Measurements from ENCODE around the gene ARL15. TPM values are rescaled to one million over a fixed set of nuclear protein-coding genes. Genes with fewer than 3 reads are reported as not detected.

Gene ARL15
- total and polyA plus RNA-seq, 3 experiments from 2014 or later, result 5.6 to 18.8 (median 6.5) TPM

DNA sequence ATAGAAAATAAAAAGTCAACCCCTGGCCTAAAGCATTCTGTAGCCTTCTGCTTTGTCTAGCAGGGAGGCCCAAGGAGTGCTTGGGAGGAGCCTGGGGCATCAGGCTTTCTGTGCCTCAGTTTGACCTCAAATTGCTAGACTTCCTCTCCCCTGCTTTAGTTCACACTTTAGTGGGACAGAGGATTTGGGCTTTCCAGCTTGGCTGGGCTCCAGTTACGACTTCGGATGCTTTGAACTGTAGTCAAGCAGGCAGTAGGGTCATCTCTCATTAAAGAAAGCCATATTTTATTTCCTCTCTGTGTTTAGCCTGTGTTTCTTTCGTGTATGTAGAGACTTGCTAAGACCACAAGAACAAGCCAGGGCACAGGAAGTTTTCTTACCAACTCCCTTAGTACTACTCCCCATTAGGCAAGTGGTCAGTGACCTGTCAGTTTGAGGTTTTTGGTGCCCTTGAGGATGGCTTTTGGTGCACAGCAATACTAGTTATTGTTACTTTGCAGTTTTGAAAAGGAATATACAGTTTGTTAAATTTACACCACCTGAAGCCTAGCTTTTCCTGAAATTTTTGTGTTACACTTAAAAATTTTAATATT is 415.2 kb downstream of the ARL15 start:
- no peaks in the 10 kb centered on the region for H3K4me1 ChIP-seq (ENCODE audit: insufficient read depth, low read length)
- H3K27me3 ChIP-seq (ENCODE audit: insufficient read depth, low read length, poor library complexity, severe bottlenecking), result no peaks in the 10 kb centered on the region
- H3K36me3 ChIP-seq (ENCODE audit: insufficient read depth, low read length), result no peaks in the 10 kb centered on the region
- Mint-ChIP-seq H3K4me1 (no peaks in the 10 kb centered on the region), H3K27ac (no peak overlapping the region), H3K9me3 (peaks cover 0 to 2% (median 0%) of the 10 kb centered on the region in 5 donors), H3K4me3 (no peak overlapping the region), H3K36me3 (peaks cover 0 to 4% (median 2%) of the 10 kb centered on the region in 3 donors), H3K27me3 (peaks cover 0 to 2% of the 10 kb centered on the region in 2 donors)
- no peak for DNase-seq
- ChIA-PET CTCF (interaction anchor here (0.9 kb wide), 1 partner anchor 352 kb away, joined by 3 read pairs; no protein-coding TSS in a partner anchor), POLR2A (no interaction called here)
- no peak overlapping the region for H3K4me3 ChIP-seq (ENCODE audit: low read length)
- H3K27ac ChIP-seq (ENCODE audit: low read depth, low read length), result no peak overlapping the region
- H3K9me3 ChIP-seq (ENCODE audit: low read length), result no peaks in the 10 kb centered on the region

DNA sequence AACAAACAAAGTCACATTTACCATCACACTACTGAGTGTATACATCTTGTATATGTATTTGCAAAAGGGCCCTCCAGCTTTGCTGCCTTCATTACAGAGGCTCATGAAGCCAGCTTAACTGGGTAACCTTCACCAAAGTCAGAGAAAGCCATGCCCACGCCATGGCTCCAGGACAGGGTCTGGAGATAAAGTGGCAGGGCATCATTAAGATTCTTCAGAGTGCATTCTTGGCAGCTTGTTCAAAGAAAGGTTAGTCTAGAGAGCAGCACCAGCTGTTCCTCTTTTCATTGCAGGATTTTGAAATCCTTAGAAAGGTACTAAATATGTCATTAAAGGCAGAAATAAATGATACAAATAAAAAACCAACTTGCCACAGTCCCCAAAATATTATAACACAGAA is 416.7 kb downstream of the ARL15 start:
- peaks cover 0 to 2% (median 0%) of the 10 kb centered on the region in 5 donors for H3K9me3 Mint-ChIP-seq
- Histone ChIP-seq H3K4me3 (ENCODE audit: low read length) (no peak overlapping the region), H3K36me3 (ENCODE audit: insufficient read depth, low read length) (no peaks in the 10 kb centered on the region), H3K9me3 (ENCODE audit: low read length) (no peaks in the 10 kb centered on the region), H3K4me1 (ENCODE audit: insufficient read depth, low read length) (no peaks in the 10 kb centered on the region), H3K27ac (ENCODE audit: low read depth, low read length) (no peak overlapping the region), H3K27me3 (ENCODE audit: insufficient read depth, low read length, poor library complexity, severe bottlenecking) (no peaks in the 10 kb centered on the region)
- CTCF ChIA-PET, result no interaction called here
- no peak for DNase-seq
- no peaks in the 10 kb centered on the region for H3K4me1 Mint-ChIP-seq
- no peak overlapping the region for H3K4me3 Mint-ChIP-seq
- H3K27ac Mint-ChIP-seq, result no peak overlapping the region
- peaks cover 0 to 4% (median 0%) of the 10 kb centered on the region in 3 donors for H3K36me3 Mint-ChIP-seq
- H3K27me3 Mint-ChIP-seq, result peaks cover 0 to 2% of the 10 kb centered on the region in 2 donors
- POLR2A ChIA-PET, result no interaction called here

DNA sequence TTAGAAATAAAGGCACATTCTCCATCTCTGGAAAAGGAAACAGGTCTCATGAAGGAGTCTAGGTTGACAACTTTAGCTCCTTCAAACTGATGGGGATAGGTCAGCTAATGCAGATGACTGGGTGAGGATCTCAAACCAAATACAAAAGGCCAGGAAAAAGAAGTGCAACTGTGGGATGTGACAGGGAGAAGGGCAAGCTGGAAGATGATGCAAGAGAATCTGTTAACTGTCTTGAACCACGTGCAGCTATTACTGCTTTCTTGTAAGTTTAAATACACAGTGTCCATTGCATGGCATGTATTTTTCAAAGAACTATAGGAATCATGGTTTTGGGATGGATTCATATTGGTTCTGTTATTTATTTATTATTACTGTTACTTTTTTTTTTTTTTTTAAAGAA is 418.1 kb downstream of the ARL15 start:
- DNase-seq, result no peak
- POLR2A ChIA-PET, result no interaction called here
- no peaks in the 10 kb centered on the region for H3K9me3 ChIP-seq (ENCODE audit: low read length)
- peaks cover 0 to 2% of the 10 kb centered on the region in 2 donors for H3K27me3 Mint-ChIP-seq
- no peaks in the 10 kb centered on the region for H3K36me3 ChIP-seq (ENCODE audit: insufficient read depth, low read length)
- H3K9me3 Mint-ChIP-seq, result no peaks in the 10 kb centered on the region
- no peak overlapping the region for H3K27ac Mint-ChIP-seq
- H3K36me3 Mint-ChIP-seq, result peaks cover 0 to 5% (median 1%) of the 10 kb centered on the region in 3 donors
- no peak overlapping the region for H3K27ac ChIP-seq (ENCODE audit: low read depth, low read length)
- CTCF ChIA-PET, result no interaction called here
- H3K27me3 ChIP-seq (ENCODE audit: insufficient read depth, low read length, poor library complexity, severe bottlenecking), result no peaks in the 10 kb centered on the region
- no peak overlapping the region for H3K4me3 Mint-ChIP-seq
- no peaks in the 10 kb centered on the region for H3K4me1 ChIP-seq (ENCODE audit: insufficient read depth, low read length)
- H3K4me1 Mint-ChIP-seq, result no peaks in the 10 kb centered on the region
- no peak overlapping the region for H3K4me3 ChIP-seq (ENCODE audit: low read length)

DNA sequence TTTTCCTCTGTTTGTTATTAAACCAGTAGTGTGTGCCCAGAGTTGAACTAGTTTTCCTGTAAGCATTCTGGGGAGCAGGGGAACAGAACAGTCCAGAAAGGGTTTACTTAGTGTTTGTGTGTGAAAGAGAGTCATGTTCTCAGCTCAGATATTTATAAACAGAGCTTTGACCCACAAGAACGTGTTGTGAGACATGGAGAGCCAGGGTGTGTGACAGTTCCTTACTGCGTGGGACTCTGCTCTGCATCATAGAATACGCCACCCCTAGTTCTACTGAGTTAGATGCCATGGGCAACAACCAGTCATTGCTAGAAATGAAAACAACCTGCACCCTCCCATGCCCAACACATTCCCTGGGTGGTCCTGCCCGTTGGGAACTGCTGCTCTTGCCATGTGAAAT is 419.2 kb downstream of the ARL15 start:
- Mint-ChIP-seq H3K4me1 (no peaks in the 10 kb centered on the region), H3K27ac (no peak overlapping the region), H3K9me3 (no peaks in the 10 kb centered on the region), H3K4me3 (no peak overlapping the region), H3K27me3 (peaks cover 0 to 2% of the 10 kb centered on the region in 2 donors), H3K36me3 (peaks cover under 1 to 12% (median 1%) of the 10 kb centered on the region in 3 donors)
- Histone ChIP-seq H3K4me1 (ENCODE audit: insufficient read depth, low read length) (no peaks in the 10 kb centered on the region), H3K36me3 (ENCODE audit: insufficient read depth, low read length) (no peaks in the 10 kb centered on the region), H3K4me3 (ENCODE audit: low read length) (no peak overlapping the region), H3K27me3 (ENCODE audit: insufficient read depth, low read length, poor library complexity, severe bottlenecking) (no peaks in the 10 kb centered on the region), H3K9me3 (ENCODE audit: low read length) (no peaks in the 10 kb centered on the region), H3K27ac (ENCODE audit: low read depth, low read length) (no peak overlapping the region)
- ChIA-PET CTCF (no interaction called here), POLR2A (no interaction called here)
- no peak for DNase-seq

DNA sequence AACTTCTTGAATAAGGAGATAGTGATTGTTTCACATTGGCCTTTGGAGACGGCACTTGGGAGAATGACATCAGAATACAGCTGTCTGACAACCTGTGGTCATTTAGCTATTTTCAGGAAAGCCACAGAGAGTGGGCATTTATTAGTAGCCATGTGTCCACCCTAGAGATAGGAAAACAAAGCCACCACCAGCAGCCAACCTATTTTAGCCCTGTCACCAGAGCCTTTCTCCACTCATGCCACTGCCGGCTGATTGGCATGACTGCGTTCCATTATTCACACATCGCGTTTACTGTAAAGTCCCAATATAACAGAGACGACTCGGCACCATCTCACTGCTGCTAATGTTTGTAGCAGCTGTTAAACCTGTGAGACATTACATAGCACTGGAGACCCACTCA is 419.9 kb downstream of the ARL15 start:
- Mint-ChIP-seq H3K9me3 (no peaks in the 10 kb centered on the region), H3K4me3 (no peak overlapping the region), H3K36me3 (peaks cover 1 to 15% (median 5%) of the 10 kb centered on the region in 3 donors), H3K27ac (no peak overlapping the region), H3K4me1 (no peaks in the 10 kb centered on the region), H3K27me3 (peaks cover 0 to 2% of the 10 kb centered on the region in 2 donors)
- POLR2A ChIA-PET, result no interaction called here
- H3K27ac ChIP-seq (ENCODE audit: low read depth, low read length), result no peak overlapping the region
- no peaks in the 10 kb centered on the region for H3K36me3 ChIP-seq (ENCODE audit: insufficient read depth, low read length)
- H3K9me3 ChIP-seq (ENCODE audit: low read length), result no peaks in the 10 kb centered on the region
- no peak for DNase-seq
- H3K4me3 ChIP-seq (ENCODE audit: low read length), result no peak overlapping the region
- no peaks in the 10 kb centered on the region for H3K27me3 ChIP-seq (ENCODE audit: insufficient read depth, low read length, poor library complexity, severe bottlenecking)
- no peaks in the 10 kb centered on the region for H3K4me1 ChIP-seq (ENCODE audit: insufficient read depth, low read length)
- CTCF ChIA-PET, result no interaction called here

DNA sequence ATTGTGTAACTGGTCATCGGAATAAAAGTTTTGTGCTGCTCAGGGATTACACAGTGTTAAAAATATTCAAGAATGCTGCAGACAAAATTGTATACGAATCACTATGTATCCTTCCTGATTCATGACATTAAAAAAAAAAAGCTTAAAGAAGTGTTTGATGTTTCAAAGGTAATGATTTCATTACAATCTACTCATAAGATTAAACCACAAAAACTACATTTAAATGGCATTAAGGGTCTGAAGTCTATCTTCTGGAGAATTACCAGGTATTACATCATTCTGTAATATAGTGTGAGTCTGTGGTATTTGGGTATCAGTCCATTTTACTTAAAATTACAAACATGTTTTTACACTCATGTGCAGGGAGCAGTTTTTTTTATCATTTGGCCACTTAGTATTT is 425.5 kb downstream of the ARL15 start:
- Mint-ChIP-seq H3K36me3 (peaks cover 5 to 20% (median 10%) of the 10 kb centered on the region in 3 donors), H3K9me3 (no peaks in the 10 kb centered on the region), H3K4me3 (no peak overlapping the region), H3K4me1 (no peaks in the 10 kb centered on the region), H3K27me3 (no peaks in the 10 kb centered on the region), H3K27ac (no peak overlapping the region)
- POLR2A ChIA-PET, result no interaction called here
- DNase-seq, result no peak
- H3K9me3 ChIP-seq (ENCODE audit: low read length), result no peaks in the 10 kb centered on the region
- H3K4me3 ChIP-seq (ENCODE audit: low read length), result no peak overlapping the region
- H3K27ac ChIP-seq (ENCODE audit: low read depth, low read length), result no peak overlapping the region
- no peaks in the 10 kb centered on the region for H3K4me1 ChIP-seq (ENCODE audit: insufficient read depth, low read length)
- H3K27me3 ChIP-seq (ENCODE audit: insufficient read depth, low read length, poor library complexity, severe bottlenecking), result no peaks in the 10 kb centered on the region
- CTCF ChIA-PET, result no interaction called here
- no peaks in the 10 kb centered on the region for H3K36me3 ChIP-seq (ENCODE audit: insufficient read depth, low read length)

DNA sequence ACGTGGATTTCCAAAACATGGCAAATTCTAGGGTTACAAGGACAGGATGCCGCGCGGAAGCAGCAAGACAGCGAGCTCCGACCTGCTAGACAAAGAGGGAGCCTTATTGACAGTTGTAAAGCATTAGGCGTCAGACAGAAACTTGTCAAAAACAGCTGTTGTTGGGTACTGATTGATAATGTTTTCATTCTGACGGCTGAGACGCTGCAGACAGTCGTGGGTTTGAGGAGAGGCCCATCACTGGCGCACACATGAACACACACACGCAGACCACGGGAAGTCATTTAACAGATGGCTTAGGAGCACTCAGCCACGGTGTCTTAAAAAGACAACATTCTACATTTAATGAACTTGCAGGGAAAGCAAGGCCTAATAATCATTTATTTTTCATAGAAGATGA is 426.0 kb downstream of the ARL15 start:
- no peaks in the 10 kb centered on the region for H3K36me3 ChIP-seq (ENCODE audit: insufficient read depth, low read length)
- no peak overlapping the region for H3K27ac Mint-ChIP-seq
- ChIA-PET CTCF (no interaction called here), POLR2A (no interaction called here)
- no peak overlapping the region for H3K27ac ChIP-seq (ENCODE audit: low read depth, low read length)
- no peaks in the 10 kb centered on the region for H3K9me3 Mint-ChIP-seq
- no peak for DNase-seq
- H3K36me3 Mint-ChIP-seq, result peaks cover 5 to 20% (median 10%) of the 10 kb centered on the region in 3 donors
- no peaks in the 10 kb centered on the region for H3K27me3 Mint-ChIP-seq
- H3K4me3 Mint-ChIP-seq, result no peak overlapping the region
- no peaks in the 10 kb centered on the region for H3K27me3 ChIP-seq (ENCODE audit: insufficient read depth, low read length, poor library complexity, severe bottlenecking)
- H3K4me3 ChIP-seq (ENCODE audit: low read length), result no peak overlapping the region
- no peaks in the 10 kb centered on the region for H3K4me1 ChIP-seq (ENCODE audit: insufficient read depth, low read length)
- H3K9me3 ChIP-seq (ENCODE audit: low read length), result no peaks in the 10 kb centered on the region
- no peaks in the 10 kb centered on the region for H3K4me1 Mint-ChIP-seq

DNA sequence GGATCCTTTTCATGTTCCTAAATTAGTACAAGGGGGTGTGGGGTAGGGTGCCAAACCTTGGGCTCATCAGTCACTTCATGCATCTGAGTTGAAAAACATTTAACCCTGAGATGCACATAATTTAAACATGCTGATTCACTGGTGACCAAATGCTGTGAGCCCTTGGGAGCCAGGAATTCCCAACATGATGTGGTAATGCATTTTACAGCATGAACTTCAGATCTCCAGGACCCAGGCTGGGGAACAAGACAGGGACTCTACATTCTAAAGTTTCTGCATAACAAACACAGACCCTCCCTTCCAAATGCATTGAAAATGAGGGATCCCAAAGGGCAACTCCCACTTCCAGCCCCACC is 427.7 kb downstream of the ARL15 start:
- peak overlapping the region in 1 of 8 donors; percentile 32 for H3K27ac Mint-ChIP-seq
- Histone ChIP-seq H3K36me3 (ENCODE audit: insufficient read depth, low read length) (no peaks in the 10 kb centered on the region), H3K4me1 (ENCODE audit: insufficient read depth, low read length) (no peaks in the 10 kb centered on the region), H3K27ac (ENCODE audit: low read depth, low read length) (no peak overlapping the region), H3K4me3 (ENCODE audit: low read length) (no peak overlapping the region), H3K27me3 (ENCODE audit: insufficient read depth, low read length, poor library complexity, severe bottlenecking) (no peaks in the 10 kb centered on the region), H3K9me3 (ENCODE audit: low read length) (no peaks in the 10 kb centered on the region)
- DNase-seq, result no peak
- CTCF ChIA-PET, result no interaction called here
- no peaks in the 10 kb centered on the region for H3K27me3 Mint-ChIP-seq
- peaks cover 5 to 20% (median 10%) of the 10 kb centered on the region in 3 donors for H3K36me3 Mint-ChIP-seq
- H3K9me3 Mint-ChIP-seq, result no peaks in the 10 kb centered on the region
- no peaks in the 10 kb centered on the region for H3K4me1 Mint-ChIP-seq
- no peak overlapping the region for H3K4me3 Mint-ChIP-seq
- POLR2A ChIA-PET, result no interaction called here

Data from CD8-positive, alpha-beta memory T cell (primary cell).